ENCODE measurements around the gene ZNF428.
A peak's percentile ranks its signal among the peaks of the same experiment; 100 is the strongest.
"Not testable (repeated sequence)": the region's sequence is repeated elsewhere in the genome, so short reads cannot be mapped to it uniquely, and the experiment has no call there.

The ZNF428 gene

GRCh38 chr19:43596842-43597461 is 22.5 kb downstream of the ZNF428 start:
- H3K36me3 ChIP-seq (ENCODE audit: insufficient read depth, low read length): peaks cover 7% of the 10 kb centered on the region; the same call in 1 of the 2 replicates
- H3K4me1 ChIP-seq (ENCODE audit: insufficient read depth, low read length): no peaks in the 10 kb centered on the region
- H3K9me3 ChIP-seq (ENCODE audit: control insufficient read depth, insufficient read depth, low read length): no peaks in the 10 kb centered on the region

GRCh38 chr19:43595999-43596841 is 23.2 kb downstream of the ZNF428 start, which contains the start of the genes IRGQ and ZNF576:
IRGQ (minus strand) TSS chr19:43596134; CDS start chr19:43595338, 796 bp downstream.
ZNF576 (plus strand) TSS chr19:43596595; CDS start chr19:43597109, 514 bp downstream.
- peak within 1 kb of the TSS; percentile 76 for H3K9ac ChIP-seq (ENCODE audit: low read depth, low read length)
- H3K9me3 ChIP-seq (ENCODE audit: control insufficient read depth, insufficient read depth, low read length): no peaks in the 10 kb centered on the region
- H3K36me3 ChIP-seq (ENCODE audit: insufficient read depth, low read length): peaks cover 7% of the 10 kb centered on the region; the same call in 1 of the 2 replicates
- H3K4me1 ChIP-seq (ENCODE audit: insufficient read depth, low read length): no peaks in the 10 kb centered on the region

More at GRCh38 chr19:43596842-43597461, 22.5 kb downstream of the ZNF428 start:
- H3K9ac ChIP-seq (ENCODE audit: low read depth, low read length): peak overlapping the region; percentile 76

- Histone ChIP-seq H3K36me3 (ENCODE audit: insufficient read depth, low read length) (peaks cover 7% of the 10 kb centered on the region; the same call in 1 of the 2 replicates), H3K9ac (ENCODE audit: low read depth, low read length) (peak overlapping the region; percentile 69), H3K9me3 (ENCODE audit: control insufficient read depth, insufficient read depth, low read length) (no peaks in the 10 kb centered on the region), H3K4me1 (ENCODE audit: insufficient read depth, low read length) (no peaks in the 10 kb centered on the region)
These were observed 23.8 kb downstream of the ZNF428 start for GRCh38 chr19:43595605-43595998.

- Histone ChIP-seq H3K4me1 (ENCODE audit: insufficient read depth, low read length) (no peaks in the 10 kb centered on the region), H3K9me3 (ENCODE audit: control insufficient read depth, insufficient read depth, low read length) (no peaks in the 10 kb centered on the region), H3K9ac (ENCODE audit: low read depth, low read length) (peak overlapping the region; percentile 69), H3K36me3 (ENCODE audit: insufficient read depth, low read length) (peaks cover 6% of the 10 kb centered on the region; the same call in 1 of the 2 replicates)
These were observed 24.5 kb downstream of the ZNF428 start for GRCh38 chr19:43594710-43595604.

- H3K4me1 ChIP-seq (ENCODE audit: insufficient read depth, low read length): no peaks in the 10 kb centered on the region
- no peak overlapping the region for H3K9ac ChIP-seq (ENCODE audit: low read depth, low read length)
- H3K9me3 ChIP-seq (ENCODE audit: control insufficient read depth, insufficient read depth, low read length): no peaks in the 10 kb centered on the region
- H3K36me3 ChIP-seq (ENCODE audit: insufficient read depth, low read length): peaks cover 4% of the 10 kb centered on the region; the same call in 1 of the 2 replicates
These were observed 25.2 kb downstream of the ZNF428 start for GRCh38 chr19:43594081-43594697.

GRCh38 chr19:43592800-43593350 is 26.6 kb downstream of the ZNF428 start:
- Histone ChIP-seq H3K36me3 (ENCODE audit: insufficient read depth, low read length) (peaks cover 4% of the 10 kb centered on the region; the same call in 1 of the 2 replicates), H3K9me3 (ENCODE audit: control insufficient read depth, insufficient read depth, low read length) (no peaks in the 10 kb centered on the region), H3K4me1 (ENCODE audit: insufficient read depth, low read length) (no peaks in the 10 kb centered on the region), H3K9ac (ENCODE audit: low read depth, low read length) (no peak overlapping the region)

GRCh38 chr19:43591904-43592772 is 27.3 kb downstream of the ZNF428 start:
- Histone ChIP-seq H3K36me3 (ENCODE audit: insufficient read depth, low read length) (peaks cover 4% of the 10 kb centered on the region; the same call in 1 of the 2 replicates), H3K9ac (ENCODE audit: low read depth, low read length) (no peak overlapping the region), H3K4me1 (ENCODE audit: insufficient read depth, low read length) (no peaks in the 10 kb centered on the region), H3K9me3 (ENCODE audit: control insufficient read depth, insufficient read depth, low read length) (no peaks in the 10 kb centered on the region)

- no peaks in the 10 kb centered on the region for H3K9me3 ChIP-seq (ENCODE audit: control insufficient read depth, insufficient read depth, low read length)
- H3K36me3 ChIP-seq (ENCODE audit: insufficient read depth, low read length): peaks cover 4% of the 10 kb centered on the region; the same call in 1 of the 2 replicates
- no peaks in the 10 kb centered on the region for H3K4me1 ChIP-seq (ENCODE audit: insufficient read depth, low read length)
- H3K9ac ChIP-seq (ENCODE audit: low read depth, low read length): no peak overlapping the region
These were observed 29.8 kb downstream of the ZNF428 start for GRCh38 chr19:43589678-43590077.

GRCh38 chr19:43589277-43589676 is 30.2 kb downstream of the ZNF428 start:
- H3K36me3 ChIP-seq (ENCODE audit: insufficient read depth, low read length): peaks cover 4% of the 10 kb centered on the region; the same call in 1 of the 2 replicates
- no peaks in the 10 kb centered on the region for H3K4me1 ChIP-seq (ENCODE audit: insufficient read depth, low read length)
- no peak overlapping the region for H3K9ac ChIP-seq (ENCODE audit: low read depth, low read length)
- no peaks in the 10 kb centered on the region for H3K9me3 ChIP-seq (ENCODE audit: control insufficient read depth, insufficient read depth, low read length)

- not testable (repeated sequence) for H3K9ac ChIP-seq (ENCODE audit: low read depth, low read length); H3K9me3 ChIP-seq (ENCODE audit: control insufficient read depth, insufficient read depth, low read length); H3K4me1 ChIP-seq (ENCODE audit: insufficient read depth, low read length); H3K36me3 ChIP-seq (ENCODE audit: insufficient read depth, low read length)
These were observed 32.4 kb downstream of the ZNF428 start for GRCh38 chr19:43587029-43587428.

GRCh38 chr19:43586346-43586745 is 33.1 kb downstream of the ZNF428 start:
- H3K9me3 ChIP-seq (ENCODE audit: control insufficient read depth, insufficient read depth, low read length): no peaks in the 10 kb centered on the region
- H3K4me1 ChIP-seq (ENCODE audit: insufficient read depth, low read length): peaks cover 3% of the 10 kb centered on the region; the same call in 1 of the 2 replicates
- no peak overlapping the region for H3K9ac ChIP-seq (ENCODE audit: low read depth, low read length)
- H3K36me3 ChIP-seq (ENCODE audit: insufficient read depth, low read length): no peaks in the 10 kb centered on the region

- H3K9me3 ChIP-seq (ENCODE audit: control insufficient read depth, insufficient read depth, low read length): no peaks in the 10 kb centered on the region
- no peak overlapping the region for H3K9ac ChIP-seq (ENCODE audit: low read depth, low read length)
- H3K4me1 ChIP-seq (ENCODE audit: insufficient read depth, low read length): peaks cover 3% of the 10 kb centered on the region; the same call in 1 of the 2 replicates
- no peaks in the 10 kb centered on the region for H3K36me3 ChIP-seq (ENCODE audit: insufficient read depth, low read length)
These were observed 34.9 kb downstream of the ZNF428 start for GRCh38 chr19:43584484-43584883.
